H1 (cell line): ENCODE results near the gene SPIRE1. TPM values are rescaled to one million over a fixed set of nuclear protein-coding genes. Genes with fewer than 3 reads are reported as not detected.

Experiments used
- CTCF ChIA-PET: fragments of 300-600 bp; sonication (Branson Sonifier 250); formaldehyde crosslinking; loops from one replicate; lab custom pipeline; 2021; ENCODE audit not compliant: partially characterized antibody; lab: Charles Lee
- POLR2A ChIA-PET: fragments of 300-600 bp; sonication (Branson Sonifier 250); formaldehyde crosslinking; loops from one replicate; lab custom pipeline; 2021; ENCODE audit warnings: inconsistent platforms; ENCODE audit not compliant: partially characterized antibody; lab: Charles Lee
- DNase-seq, 2 experiments: peaks; one replicate each; pipeline versions ENCODE4 v3.0.0 to v3.0.0-alpha.2; 2010 to 2022; ENCODE audit warnings: low spot score in 2 of 2, low read depth in 1 of 2, mixed read lengths in 1 of 2
- FAIRE-seq: peaks from 2 replicates; lab custom pipeline; 2011; peaks lifted over from hg19 to GRCh38; lab: Jason Lieb, UNC
- H2AFZ ChIP-seq: 2 replicates; pipeline ENCODE4 v1.8.1; 2012; ENCODE audit warnings: low read length, inconsistent platforms
- H2AK5ac ChIP-seq: 2 replicates; pipeline ENCODE4 v1.6.1; 2013; ENCODE audit warnings: low read depth, low read length
- H2BK120ac ChIP-seq: replicated peaks from 2 replicates; pipeline ENCODE3; 2013; ENCODE audit warnings: low read depth, low read length, inconsistent platforms
- H2BK12ac ChIP-seq: 2 replicates; pipeline ENCODE4 v1.6.1; 2013; ENCODE audit warnings: low read depth, low read length
- H2BK15ac ChIP-seq: 2 replicates; pipeline ENCODE4 v1.6.1; 2013; ENCODE audit warnings: low read length
- H2BK20ac ChIP-seq: 2 replicates; pipeline ENCODE4 v1.6.1; 2013; ENCODE audit warnings: low read length
- H2BK5ac ChIP-seq: 2 replicates; pipeline ENCODE4 v1.6.1; 2013; ENCODE audit warnings: low read depth, low read length
- H3K14ac ChIP-seq: 2 replicates; pipeline ENCODE4 v1.6.1; 2013; ENCODE audit warnings: inconsistent platforms; ENCODE audit not compliant: insufficient read length
- H3K18ac ChIP-seq: 2 replicates; pipeline ENCODE4 v1.6.1; 2013; ENCODE audit warnings: low read length; ENCODE audit errors: extremely low read depth
- H3K23ac ChIP-seq: 2 replicates; pipeline ENCODE4 v1.6.1; 2013; ENCODE audit warnings: inconsistent platforms; ENCODE audit not compliant: insufficient read length
- H3K23me2 ChIP-seq: 2 replicates; pipeline ENCODE4 v1.6.1; 2013; ENCODE audit warnings: low read depth, low read length
- H3K27ac ChIP-seq: 2 replicates; pipeline ENCODE4 v1.6.1; 2011; ENCODE audit warnings: low read depth, low read length, inconsistent platforms
- H3K27me3 ChIP-seq, 4 experiments: replicated peaks in 1 of 4; 1 replicate in 1 of 4; 2 replicates in 3 of 4; pipeline versions ENCODE4 v1.6.1 to v1.8.1; 2011 to 2013; ENCODE audit warnings: low read length in 3 of 4, mild to moderate bottlenecking in 3 of 4, inconsistent platforms in 2 of 4, mixed read lengths in 2 of 4, moderate library complexity in 1 of 4; ENCODE audit not compliant: control insufficient read depth in 3 of 4, insufficient read depth in 3 of 4; ENCODE audit errors: extremely low read depth in 1 of 4
- H3K36me3 ChIP-seq, 4 experiments: 2 replicates each; pipeline versions ENCODE4 v1.6.1 to v1.8.1; 2011 to 2013; ENCODE audit warnings: mild to moderate bottlenecking in 4 of 4, low read length in 3 of 4, moderate library complexity in 2 of 4, control low read depth in 1 of 4, inconsistent platforms in 1 of 4; ENCODE audit not compliant: insufficient read depth in 4 of 4, control insufficient read depth in 2 of 4
- H3K4ac ChIP-seq: replicated peaks from 2 replicates; pipeline ENCODE3; 2013; ENCODE audit warnings: low read length, low read depth, mixed read lengths, inconsistent platforms; ENCODE audit not compliant: insufficient read length
- H3K4me1 ChIP-seq, 4 experiments: replicated peaks in 1 of 4; 1 replicate in 1 of 4; 2 replicates in 3 of 4; pipeline versions ENCODE4 v1.6.1 to v1.8.1; 2011 to 2013; ENCODE audit warnings: low read length in 3 of 4, inconsistent platforms in 2 of 4, mixed read lengths in 1 of 4; ENCODE audit not compliant: insufficient read depth in 4 of 4, control insufficient read depth in 3 of 4
- H3K4me2 ChIP-seq, 2 experiments: 2 replicates each; pipeline versions ENCODE4 v1.6.1 to v1.8.1; 2011 to 2013; ENCODE audit warnings: low read depth in 2 of 2, low read length in 2 of 2, control low read depth in 1 of 2, inconsistent platforms in 1 of 2, mild to moderate bottlenecking in 1 of 2; ENCODE audit not compliant: insufficient read depth in 1 of 2
- H3K4me3 ChIP-seq, 4 experiments: fragments of 200-600, 300-600 bp in 1 of 4; sonication (generic), shearing (Covaris generic), sonication (Bioruptor Twin) in 1 of 4; 2 replicates each; pipeline versions ENCODE4 v1.5.1 to v1.8.1; 2011 to 2016; ENCODE audit warnings: low read length in 4 of 4, low read depth in 3 of 4, control low read depth in 2 of 4, inconsistent platforms in 2 of 4, mild to moderate bottlenecking in 2 of 4, mixed read lengths in 1 of 4, moderate library complexity in 1 of 4; ENCODE audit not compliant: insufficient read depth in 2 of 4; ENCODE audit errors: extremely low read depth in 1 of 4
- H3K56ac ChIP-seq: replicated peaks from 2 replicates; pipeline ENCODE3; 2013; ENCODE audit warnings: low read depth, mild to moderate bottlenecking, mixed read lengths, low read length, inconsistent platforms; ENCODE audit not compliant: insufficient read length
- H3K79me1 ChIP-seq: 2 replicates; pipeline ENCODE4 v1.6.1; 2013; ENCODE audit warnings: low read depth, low read length, control low read depth
- H3K79me2 ChIP-seq, 2 experiments: 2 replicates each; pipeline versions ENCODE4 v1.6.1 to v1.8.1; 2012 to 2013; ENCODE audit warnings: low read length in 2 of 2, mild to moderate bottlenecking in 2 of 2, inconsistent platforms in 1 of 2; ENCODE audit not compliant: insufficient read depth in 2 of 2, control insufficient read depth in 1 of 2
- H3K9ac ChIP-seq, 4 experiments: replicated peaks in 1 of 4; 1 replicate in 1 of 4; 2 replicates in 3 of 4; pipeline versions ENCODE4 v1.6.1 to v1.8.1; 2011 to 2013; ENCODE audit warnings: low read depth in 3 of 4, low read length in 3 of 4, control low read depth in 2 of 4, mild to moderate bottlenecking in 2 of 4, moderate library complexity in 2 of 4, inconsistent platforms in 1 of 4; ENCODE audit errors: extremely low read depth in 1 of 4
- H3K9me3 ChIP-seq, 2 experiments: 2 replicates each; pipeline versions ENCODE4 v1.6.1 to v1.8.1; 2012 to 2013; ENCODE audit warnings: mild to moderate bottlenecking in 2 of 2, moderate library complexity in 2 of 2, control low read depth in 1 of 2, inconsistent platforms in 1 of 2, low read depth in 1 of 2, low read length in 1 of 2, mixed read lengths in 1 of 2; ENCODE audit not compliant: insufficient read depth in 2 of 2
- H4K20me1 ChIP-seq, 2 experiments: replicated peaks in 1 of 2; 2 replicates each; pipeline versions ENCODE3 to v1.8.1; 2011 to 2013; ENCODE audit warnings: inconsistent platforms in 2 of 2, low read length in 2 of 2, mild to moderate bottlenecking in 1 of 2; ENCODE audit not compliant: insufficient read depth in 2 of 2, control insufficient read depth in 1 of 2
- H4K5ac ChIP-seq: 2 replicates; pipeline ENCODE4 v1.6.1; 2013; ENCODE audit warnings: low read length, low read depth, mixed read lengths, inconsistent platforms; ENCODE audit not compliant: insufficient read length
- H4K8ac ChIP-seq: 2 replicates; pipeline ENCODE4 v1.8.0; 2013; ENCODE audit warnings: mild to moderate bottlenecking, moderate library complexity, low read length, inconsistent platforms; ENCODE audit not compliant: insufficient read depth; ENCODE audit errors: extremely low read depth
- H4K91ac ChIP-seq: replicated peaks from 2 replicates; pipeline ENCODE3; 2013; ENCODE audit warnings: low read length, mixed read lengths, inconsistent platforms; ENCODE audit not compliant: insufficient read length
- BACH1 ChIP-seq: IDR thresholded peaks from 2 replicates; pipeline ENCODE4 v1.6.1; 2012; ENCODE audit warnings: low read length, improper control_type of control experiment
- BRCA1 ChIP-seq: IDR thresholded peaks from 2 replicates; pipeline ENCODE4 v1.6.1; 2012; ENCODE audit warnings: low read depth, low read length, improper control_type of control experiment
- CTBP2 ChIP-seq: IDR thresholded peaks from 2 replicates; pipeline ENCODE4 v1.7.0; 2011; ENCODE audit warnings: borderline replicate concordance, mild to moderate bottlenecking, moderate library complexity, mixed read lengths, low read length; ENCODE audit not compliant: insufficient read depth, insufficient read length
- FOSL1 ChIP-seq: IDR thresholded peaks from 2 replicates; pipeline ENCODE4 v1.6.1; 2011; ENCODE audit warnings: mild to moderate bottlenecking, low read depth, low read length, moderate library complexity; ENCODE audit not compliant: insufficient read depth
- HDAC6 ChIP-seq: IDR thresholded peaks from one replicate; pipeline ENCODE4 v1.7.1; 2012; ENCODE audit warnings: low read depth, mild to moderate bottlenecking, inconsistent platforms, low read length, moderate library complexity
- JUN ChIP-seq: IDR thresholded peaks from 2 replicates; pipeline ENCODE4 v1.6.1; 2011; ENCODE audit warnings: low read depth, mild to moderate bottlenecking, improper control_type of control experiment, low read length
- SP1 ChIP-seq: IDR thresholded peaks from 2 replicates; pipeline ENCODE4 v1.6.1; 2011; ENCODE audit warnings: low read depth, low read length
- WGBS, 2 experiments: shearing (Covaris generic) in 1 of 2; methylation state at CpG; one replicate each; pipeline versions ENCODE4 v1.1.6 to v1.1.7; 2013 to 2015; ENCODE audit warnings: low lambda C conversion rate in 2 of 2, mixed read lengths in 2 of 2, inconsistent platforms in 1 of 2, low coverage in 1 of 2, missing lambda C conversion rate in 1 of 2; ENCODE audit not compliant: insufficient replicate concordance in 2 of 2, insufficient coverage in 1 of 2, insufficient read length in 1 of 2; ENCODE audit errors: extremely low coverage in 1 of 2, missing lambda C conversion rate in 1 of 2; 5-methylcytosine and 5-hydroxymethylcytosine counted together
- polyA plus RNA-seq, 7 experiments: library from polyadenylated mRNA; depleted of rRNA in 3 of 7; stranded (reverse) in 5 of 7; unstranded in 2 of 7; fragments of >200 nt in 5 of 7; fragments of 200-250 nt in 2 of 7; gene quantifications; 1 replicate in 5 of 7; 2 replicates in 1 of 7; 4 replicates in 1 of 7; pipeline versions ENCODE4 v1.2.1 to v1.2.3, GENCODE V29; 2011 to 2013; ENCODE audit warnings: missing spikeins in 2 of 7, mixed read lengths in 2 of 7
- total RNA-seq: library from RNA; stranded (reverse); fragmentation: NEBNext Ultra II Directional; extraction: Animal tissue kit (Norgen Biotek cat#: 25700); gene quantifications from 2 replicates; pipeline ENCODE4 v1.2.1, GENCODE V29; 2021

SPIRE1 gene
- total and polyA plus RNA-seq, 2 of the 8 experiments (the other 6 are each of a cell fraction or from before 2014, with no cell fraction given): 6.0 to 21.5 TPM

- H2BK12ac ChIP-seq: no peak overlapping the region
- H3K4me2 ChIP-seq: no peak overlapping the region
- TF ChIP-seq JUN (no peak), SP1 (no peak), FOSL1 (no peak), HDAC6 (no peak), BRCA1 (no peak), BACH1 (no peak), CTBP2 (no peak)
- H3K27ac ChIP-seq: no peak overlapping the region
- H3K23me2 ChIP-seq: no peaks in the 10 kb centered on the region
- H3K27me3 ChIP-seq: no peaks in the 10 kb centered on the region
- H3K56ac ChIP-seq: no peak overlapping the region
- no peaks in the 10 kb centered on the region for H3K4me1 ChIP-seq
- no peak for DNase-seq
- no peak overlapping the region for H3K18ac ChIP-seq
- H2BK120ac ChIP-seq: no peak overlapping the region
- H2BK20ac ChIP-seq: no peak overlapping the region
- H3K14ac ChIP-seq: no peak overlapping the region
- no peak for FAIRE-seq
- H2AFZ ChIP-seq: no peak overlapping the region
- no peak overlapping the region for H3K4me3 ChIP-seq
- no peaks in the 10 kb centered on the region for H3K79me1 ChIP-seq
- H3K9ac ChIP-seq: no peak overlapping the region
- WGBS, 2 experiments: 90% methylated on average over 2 of the region's 2 CpGs; no CpG with 5 or more reads in 1 of the 2 experiments
- H2AK5ac ChIP-seq: no peak overlapping the region
- no peaks in the 10 kb centered on the region; a peak in 1 of 8 replicates for H3K36me3 ChIP-seq
- no peak overlapping the region for H4K91ac ChIP-seq
- no peak overlapping the region for H4K8ac ChIP-seq
- ChIA-PET POLR2A (no interaction called here), CTCF (interaction anchor here (0.8 to 1.7 kb wide), 3 partner anchors 16 to 105 kb away, joined by 3 to 4 read pairs (median 4); no protein-coding TSS in a partner anchor)
- H3K23ac ChIP-seq: no peak overlapping the region
- H2BK15ac ChIP-seq: no peak overlapping the region
- no peaks in the 10 kb centered on the region for H3K9me3 ChIP-seq
- H3K79me2 ChIP-seq: no peaks in the 10 kb centered on the region
- no peak overlapping the region for H2BK5ac ChIP-seq
- no peaks in the 10 kb centered on the region for H4K20me1 ChIP-seq
- H4K5ac ChIP-seq: no peak overlapping the region
- H3K4ac ChIP-seq: no peak overlapping the region
Measured at GRCh38 chr18:12497296-12497695, 160.6 kb downstream of the SPIRE1 start.
